GM19395 (cell line): ENCODE results near the gene SLC12A6.
"Not testable (repeated sequence)": the region's sequence is repeated elsewhere in the genome, so short reads cannot be mapped to it uniquely, and the experiment has no call there.

Experiments
- ATAC-seq: cut with Tn5 transposase; IDR thresholded peaks from one replicate; pipeline ENCODE4 v1.9.1; 2021; ENCODE audit warnings: mild to moderate bottlenecking, moderate library complexity; ENCODE audit not compliant: unreplicated experiment

The SLC12A6 gene

DNA sequence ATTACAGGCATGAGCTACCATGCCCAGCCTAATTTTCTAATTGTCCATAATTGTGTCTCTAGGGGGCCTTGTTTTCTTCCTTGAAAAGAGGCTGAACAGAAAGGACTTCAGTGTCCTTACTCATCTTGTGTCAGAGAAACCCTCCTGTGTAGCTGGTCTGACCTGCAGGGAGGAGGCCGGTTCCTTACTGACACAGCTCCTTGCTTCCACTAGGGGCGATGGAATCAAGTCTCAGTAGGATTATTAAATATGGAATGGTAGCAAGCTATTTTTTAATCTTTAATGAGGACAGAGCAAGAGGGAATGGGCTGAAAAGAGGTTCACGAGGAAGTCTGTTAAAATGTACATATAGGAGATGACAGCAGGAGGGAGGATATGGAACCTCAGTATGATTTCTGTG lies 20.8 kb upstream of the SLC12A6 start:
- no peak for ATAC-seq

- no peak for ATAC-seq
Measured at GRCh38 chr15:34357653-34358052, 20.1 kb upstream of the SLC12A6 start.

- no peak for ATAC-seq
Measured at GRCh38 chr15:34355241-34355640, 17.7 kb upstream of the SLC12A6 start.

- no peak for ATAC-seq
Measured at GRCh38 chr15:34354286-34354685, 16.7 kb upstream of the SLC12A6 start.

- no peak for ATAC-seq
Measured at GRCh38 chr15:34353627-34354026, 16.0 kb upstream of the SLC12A6 start.

DNA sequence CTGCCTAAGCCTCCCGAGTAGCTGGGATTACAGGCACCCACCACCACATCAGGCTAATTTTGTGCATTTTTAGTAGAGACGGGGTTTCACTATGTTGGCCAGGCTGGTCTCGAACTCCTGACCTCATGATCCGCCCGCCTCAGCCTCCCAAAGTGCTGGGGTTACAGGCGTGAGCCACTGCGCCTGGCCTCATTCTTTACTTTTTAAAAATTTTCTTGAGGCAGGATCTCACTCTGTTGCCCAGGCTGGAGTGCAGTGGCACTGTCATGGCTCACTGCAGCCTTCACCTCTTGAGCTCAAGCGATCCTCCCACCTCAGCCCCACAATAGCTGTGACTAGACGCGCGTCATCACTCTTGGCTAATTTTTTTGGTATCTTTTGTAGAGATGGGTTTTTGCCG lies 15.4 kb upstream of the SLC12A6 start:
- not testable (repeated sequence) for ATAC-seq

GRCh38 chr15:34349769-34350168 lies 12.2 kb upstream of the SLC12A6 start:
- no peak for ATAC-seq

DNA sequence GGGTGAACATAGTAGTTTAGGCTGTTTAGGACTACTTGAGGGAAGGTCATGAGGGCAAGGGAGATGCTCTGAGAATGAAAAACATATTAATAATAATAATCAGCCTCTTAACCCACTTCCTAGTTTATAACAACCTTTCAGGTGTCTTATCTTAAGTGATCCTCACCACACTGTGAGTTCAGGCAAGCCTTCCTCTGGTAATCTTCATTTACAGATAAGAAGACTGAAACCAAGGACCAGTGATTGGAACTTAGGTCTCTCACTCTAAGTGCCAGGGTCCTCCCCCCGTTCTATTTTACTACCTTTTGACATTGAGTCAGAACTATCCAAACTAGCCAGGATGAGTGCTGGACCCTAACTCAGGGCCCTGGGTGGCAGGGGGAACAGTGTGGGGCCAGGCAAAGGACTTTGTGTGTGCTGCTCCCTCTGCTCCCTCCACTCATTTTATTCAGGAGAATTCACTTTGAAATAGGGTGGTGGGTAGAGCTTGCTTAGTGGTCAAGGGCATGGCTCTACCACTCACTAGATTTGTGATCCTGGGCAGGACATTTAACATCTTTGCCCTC lies 11.2 kb upstream of the SLC12A6 start:
- no peak for ATAC-seq

- ATAC-seq = no peak
Measured at GRCh38 chr15:34347951-34348638, 10.5 kb upstream of the SLC12A6 start.

DNA sequence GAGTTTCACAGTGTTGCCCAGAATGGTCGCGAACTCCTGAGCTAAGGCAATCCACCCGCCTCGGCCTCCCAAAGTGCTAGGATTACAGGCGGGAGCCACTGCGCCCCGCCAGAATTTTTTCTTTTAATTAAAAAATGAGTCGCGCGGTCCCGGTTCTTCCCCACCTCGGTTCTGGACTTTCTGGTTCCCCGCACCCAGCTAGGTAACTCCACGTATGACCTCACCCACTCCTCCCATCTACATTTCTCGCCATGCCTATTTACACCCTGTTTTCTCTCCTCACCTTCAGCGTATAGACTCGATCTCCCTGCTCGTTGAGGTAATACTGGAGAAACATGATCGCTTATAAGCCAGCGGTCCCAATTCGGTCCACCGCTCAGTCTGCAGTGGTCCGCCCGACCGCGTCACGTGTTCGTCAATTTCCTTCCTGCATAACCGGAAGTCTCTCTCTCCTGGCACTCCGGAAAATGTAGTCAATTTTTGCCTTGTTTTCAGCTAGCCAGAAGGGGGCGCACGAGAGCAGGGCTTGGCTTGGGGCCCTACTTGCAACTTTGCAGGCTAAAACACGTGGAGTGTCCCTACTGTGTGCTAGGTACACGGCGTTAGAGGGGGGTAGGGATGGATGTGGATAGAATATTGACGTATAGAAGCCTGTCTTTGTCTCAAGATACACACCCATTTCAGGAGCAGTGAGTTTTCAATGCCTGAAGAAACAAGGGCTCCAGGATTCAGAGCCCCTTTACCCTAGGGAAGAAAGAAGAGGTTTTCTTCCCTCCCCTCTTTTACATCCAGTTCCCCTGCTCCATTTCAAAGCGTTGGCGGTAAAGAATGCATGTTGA lies 5.4 kb upstream of the SLC12A6 start, which contains the start of the genes NOP10 and NUTM1:
Gene NOP10 (minus strand): TSS at position 400 of the 839 bp plus-strand sequence. CDS start 63 bp downstream, at position 337.
Gene NUTM1 (plus strand): TSS at position 579 of the 839 bp plus-strand sequence. CDS start 382 bp downstream, outside the sequence.
- peak; percentile 90 for ATAC-seq

DNA sequence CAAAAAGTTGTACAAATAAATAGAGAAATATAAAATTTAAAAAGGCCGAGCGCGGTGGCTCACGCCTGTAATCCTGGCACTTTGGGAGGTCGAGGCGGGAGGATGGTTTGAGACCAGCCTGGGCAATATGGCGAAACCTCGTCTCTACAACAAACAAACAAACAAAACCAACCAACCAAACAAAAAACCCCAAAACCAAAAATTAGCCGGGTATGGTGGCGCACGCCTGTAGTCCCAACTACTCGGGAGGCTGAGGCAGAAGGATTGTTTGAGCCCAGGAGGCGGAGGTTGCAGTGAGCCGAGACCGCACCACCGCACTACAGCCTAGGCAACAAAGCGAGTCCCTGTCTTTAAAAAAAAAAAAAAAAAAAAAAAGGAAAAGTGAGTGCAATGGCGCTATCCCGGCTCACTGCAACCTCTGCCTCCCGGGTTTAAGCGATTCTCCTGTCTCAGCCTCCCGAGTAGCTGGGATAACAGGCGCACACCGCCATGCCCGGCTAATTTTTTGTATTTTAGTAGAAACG lies 4.7 kb upstream of the SLC12A6 start:
- ATAC-seq = not testable (repeated sequence)

DNA sequence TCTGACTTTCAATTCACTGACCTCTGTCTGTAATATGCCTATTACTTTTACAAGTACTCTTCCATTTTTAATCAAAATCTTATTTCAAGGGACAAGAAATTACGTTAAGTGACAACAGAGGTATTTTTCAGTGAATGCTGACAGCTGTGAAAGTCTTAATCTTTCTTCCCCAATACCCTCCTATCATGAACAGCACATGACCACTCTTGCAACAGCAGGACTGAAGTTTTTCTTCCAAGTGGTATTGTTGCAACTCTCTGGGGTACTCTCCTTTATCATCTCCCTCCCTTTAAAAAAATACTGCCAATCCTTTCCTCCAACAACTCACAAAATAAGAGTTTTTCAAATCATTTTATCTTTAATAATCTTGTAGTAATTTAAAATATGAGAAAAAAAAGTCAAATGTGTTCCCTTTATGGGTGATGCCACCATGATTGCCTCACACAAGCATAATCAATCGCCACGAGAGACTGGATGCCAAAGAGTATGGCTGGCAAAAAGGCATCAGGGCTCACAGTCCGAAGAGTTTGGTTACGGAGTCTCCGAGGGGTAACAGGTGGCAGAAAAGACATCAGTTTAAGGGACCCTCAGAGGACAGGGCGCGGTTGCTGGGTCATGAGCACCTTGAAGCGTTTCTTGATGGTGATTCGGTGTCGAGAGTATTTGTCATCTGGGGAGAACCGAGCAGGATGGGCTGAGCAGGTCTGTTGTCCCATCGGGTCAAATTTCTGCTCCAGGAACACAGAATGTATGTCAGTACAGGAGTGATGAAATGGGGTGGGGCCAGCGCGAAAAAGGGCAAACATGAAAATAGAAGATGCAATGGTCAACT lies 4.0 kb upstream of the SLC12A6 start:
- no peak for ATAC-seq

- ATAC-seq = no peak
Measured at GRCh38 chr15:34339946-34340345, 2.4 kb upstream of the SLC12A6 start.

- no peak for ATAC-seq
Measured at GRCh38 chr15:34338347-34338746, 766 bp upstream of the SLC12A6 start.

- ATAC-seq = peak; percentile 13
Measured at GRCh38 chr15:34336991-34337556, 507 bp downstream of the SLC12A6 start.

DNA sequence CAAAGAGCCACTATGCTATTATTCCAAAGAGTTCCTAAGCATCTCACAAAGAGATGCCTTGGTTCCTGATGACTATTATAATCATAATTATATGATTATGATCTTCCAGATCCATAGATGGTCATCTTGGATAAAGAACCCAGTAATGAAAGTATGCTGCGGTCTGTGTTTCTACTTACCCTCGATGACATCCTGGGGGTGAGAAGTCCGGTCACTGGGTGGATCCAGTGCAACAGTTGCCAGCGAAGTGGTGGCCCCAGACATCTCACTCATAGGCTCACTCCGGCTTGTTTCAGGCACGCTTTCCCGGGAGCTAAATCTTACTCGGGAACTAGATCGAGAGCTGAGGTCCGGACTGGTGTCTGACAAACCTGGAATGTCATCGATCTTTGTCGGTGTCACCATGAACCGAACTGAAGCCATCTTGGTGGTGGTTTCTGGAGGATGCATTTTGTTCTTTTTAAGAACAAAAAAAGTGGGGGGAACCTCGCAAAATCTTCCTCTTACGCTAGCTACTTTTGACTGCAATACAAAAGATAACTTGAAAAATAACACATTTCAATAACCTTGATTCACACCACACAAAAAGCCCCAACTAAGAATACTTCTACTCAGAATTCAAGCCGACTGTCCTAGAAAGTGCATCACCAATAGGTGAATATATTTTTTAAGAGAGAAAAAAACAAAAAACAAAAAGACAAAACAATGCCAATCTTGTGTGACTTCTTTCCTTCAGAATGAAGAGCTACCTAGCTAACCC lies 1.2 kb downstream of the SLC12A6 start:
- ATAC-seq = no peak

DNA sequence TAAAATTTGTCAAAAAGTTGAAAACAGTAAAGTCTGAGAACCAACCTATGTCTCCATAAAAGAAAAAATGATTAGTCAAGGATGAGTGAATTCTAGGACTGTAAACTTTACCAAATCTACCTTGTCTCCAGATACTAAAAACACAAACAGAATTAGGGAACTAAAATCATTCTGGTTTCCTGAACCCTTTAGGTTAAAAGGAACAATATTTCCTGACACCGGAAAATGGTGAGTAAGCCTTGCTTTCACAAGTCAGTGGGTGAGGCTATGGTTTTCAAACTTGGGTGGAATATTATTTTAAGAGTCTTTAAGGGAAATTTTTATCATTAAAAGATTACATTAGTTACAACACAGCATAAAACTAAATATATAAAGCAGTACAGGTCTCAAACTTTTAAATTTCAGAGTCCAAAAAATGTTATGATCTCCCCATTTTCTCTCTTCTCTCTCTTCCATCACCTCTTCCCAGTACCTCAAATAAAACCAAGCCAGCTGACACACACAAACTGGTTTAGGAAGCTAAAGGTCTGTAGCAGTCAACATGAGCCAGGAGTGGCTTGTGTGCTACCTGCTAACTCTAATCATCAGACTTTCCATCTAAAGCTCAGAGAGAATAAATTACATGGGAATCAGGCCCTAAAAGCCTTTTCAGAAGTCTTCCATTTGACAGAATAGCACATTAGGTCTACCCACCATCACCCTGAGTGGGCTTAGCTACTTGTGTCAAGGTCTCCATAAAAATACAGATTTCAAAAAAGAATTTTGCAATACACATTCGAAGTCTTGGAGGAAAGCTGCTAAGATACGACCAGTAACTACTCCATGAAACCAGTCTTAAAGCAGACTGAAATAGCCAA lies 2.2 kb downstream of the SLC12A6 start:
- no peak for ATAC-seq

- ATAC-seq = no peak
Measured at GRCh38 chr15:34334672-34335071, 2.9 kb downstream of the SLC12A6 start.
